ENCODE data around the gene TENT4B.

The TENT4B gene

GRCh38 chr16:50271148-50272041 is 118.3 kb downstream of the TENT4B start:
- no peak for DNase-seq (ENCODE audit: low spot score)

- DNase-seq (ENCODE audit: low spot score): no peak
These were observed 119.0 kb downstream of the TENT4B start for GRCh38 chr16:50272111-50272571.

- no peak for DNase-seq (ENCODE audit: low spot score)
These were observed 119.7 kb downstream of the TENT4B start for GRCh38 chr16:50272687-50273381.

- no peak for DNase-seq (ENCODE audit: low spot score)
These were observed 120.2 kb downstream of the TENT4B start for GRCh38 chr16:50273382-50273690.

GRCh38 chr16:50273888-50274325 is 120.8 kb downstream of the TENT4B start:
- peak; percentile 74 for DNase-seq (ENCODE audit: low spot score)

DNA sequence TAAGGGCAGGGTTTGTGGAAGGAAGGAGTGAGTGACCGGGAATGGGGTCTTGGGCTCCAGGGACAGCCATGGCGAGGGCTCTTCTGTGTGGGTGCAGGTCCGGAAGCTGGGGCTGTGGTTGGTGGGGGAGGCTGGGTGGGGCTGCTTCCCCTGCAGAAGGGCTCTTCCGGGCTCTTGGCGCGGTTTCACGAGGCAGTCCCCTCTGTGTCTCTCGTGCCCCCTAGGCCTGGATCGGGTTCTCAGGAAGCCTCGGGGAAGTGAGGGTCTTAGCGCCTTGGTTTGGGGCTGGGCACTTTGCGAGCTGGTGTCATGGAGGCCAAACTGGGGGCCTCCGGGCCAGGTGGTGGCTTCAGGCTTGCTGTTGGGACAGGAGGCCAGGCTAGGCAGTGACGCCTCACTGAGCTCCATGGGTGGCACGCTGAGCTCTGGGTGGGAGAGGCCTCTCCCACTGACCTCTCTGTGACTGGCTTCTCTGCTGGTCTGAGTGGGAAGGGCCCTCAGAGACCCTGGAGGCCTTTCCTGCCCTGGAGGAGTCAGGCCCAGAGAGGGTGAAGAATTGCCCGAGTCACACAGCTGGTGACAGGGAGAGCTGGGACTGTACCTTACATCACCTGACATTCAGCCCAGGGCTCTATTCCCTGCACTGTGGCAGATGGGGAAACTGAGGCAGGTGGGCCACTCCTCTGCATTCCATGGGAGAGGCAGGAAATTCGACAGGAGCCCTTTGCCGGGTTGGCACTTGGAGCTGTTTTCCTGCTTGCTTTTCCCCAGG is 121.4 kb downstream of the TENT4B start:
- no peak for DNase-seq (ENCODE audit: low spot score)

- DNase-seq (ENCODE audit: low spot score): no peak
These were observed 122.0 kb downstream of the TENT4B start for GRCh38 chr16:50275098-50275415.

GRCh38 chr16:50275428-50276325 is 122.6 kb downstream of the TENT4B start:
- DNase-seq (ENCODE audit: low spot score): no peak

DNA sequence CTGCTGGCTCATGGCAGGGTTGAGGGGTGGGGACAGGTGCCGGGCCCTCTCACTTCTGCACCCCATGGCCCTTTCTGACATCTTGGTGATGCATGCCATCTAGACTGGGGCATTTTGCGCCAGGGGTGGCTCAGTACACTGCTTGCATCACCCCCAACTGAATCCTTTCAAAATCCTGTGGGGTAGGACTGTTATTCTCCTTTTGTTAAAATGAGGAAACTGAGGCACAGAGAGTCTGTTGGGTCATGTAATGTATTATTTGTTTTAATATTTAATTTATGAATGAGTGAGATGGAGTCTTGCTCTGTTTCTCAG is 123.2 kb downstream of the TENT4B start:
- DNase-seq (ENCODE audit: low spot score): no peak

GRCh38 chr16:50276801-50277555 is 123.9 kb downstream of the TENT4B start:
- DNase-seq (ENCODE audit: low spot score): no peak

DNA sequence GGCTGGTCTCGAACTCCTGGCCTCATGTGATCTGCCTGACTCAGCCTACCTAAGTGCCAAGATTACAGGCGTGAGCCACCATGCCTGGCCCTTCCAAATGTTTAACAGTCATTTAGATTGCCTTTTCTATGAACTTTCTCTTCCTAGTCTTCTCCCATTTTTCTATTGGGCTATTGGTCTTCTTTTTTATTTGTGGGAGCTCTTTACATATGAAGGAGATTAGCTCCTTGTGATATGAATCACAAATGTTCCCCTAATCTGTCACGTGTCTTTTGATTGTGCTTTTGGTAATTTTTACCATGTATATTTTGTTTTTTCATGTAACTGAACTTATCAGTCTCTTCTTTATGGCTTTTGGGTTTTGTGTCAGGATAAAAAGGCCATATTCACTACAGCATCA is 125.1 kb downstream of the TENT4B start:
- DNase-seq (ENCODE audit: low spot score): no peak

DNA sequence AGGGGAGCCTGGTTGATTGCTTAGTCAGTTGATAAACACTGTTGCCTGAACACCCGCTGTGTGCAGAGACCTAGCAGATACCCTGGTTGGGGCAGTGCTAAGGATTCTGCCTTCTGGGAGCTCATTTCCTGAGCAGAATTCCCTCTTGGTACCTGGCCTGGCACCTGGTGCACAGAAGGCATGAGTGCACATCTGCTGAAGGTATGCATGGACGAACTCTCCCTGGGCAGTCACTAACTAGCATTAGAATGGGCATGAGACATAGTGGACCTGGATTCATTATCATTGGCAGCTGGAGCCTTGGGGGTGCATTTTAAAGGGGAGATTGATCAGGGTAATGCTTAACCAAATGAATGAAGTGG is 126.4 kb downstream of the TENT4B start:
- no peak for DNase-seq (ENCODE audit: low spot score)

DNA sequence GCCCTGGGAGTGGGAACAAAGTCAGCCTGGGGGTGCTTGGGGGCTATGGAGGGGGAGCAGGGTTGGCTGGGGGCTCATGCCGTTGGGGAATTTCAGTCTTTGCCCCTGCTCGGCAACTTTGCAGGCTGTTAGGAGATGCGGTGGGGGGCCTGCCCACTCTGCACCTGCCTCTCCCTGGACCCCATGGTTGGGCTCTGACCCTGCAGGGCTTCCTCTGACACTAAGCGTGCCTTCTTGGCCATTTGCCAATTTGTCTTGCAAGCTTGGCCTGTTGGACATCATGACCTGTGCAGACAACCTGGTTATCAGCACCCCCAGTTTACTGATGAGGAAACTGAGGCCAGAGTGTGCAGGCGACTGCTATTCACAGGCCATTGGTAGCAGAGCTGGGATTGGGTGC is 127.8 kb downstream of the TENT4B start:
- DNase-seq (ENCODE audit: low spot score): no peak
